Left lung (tissue), 10 donors: ENCODE data around the gene TK1. TPM values are rescaled to one million over a fixed set of nuclear protein-coding genes. Genes with fewer than 3 reads are reported as not detected.

Experiments used
- ATAC-seq: fragments of 200-7000 bp; cut with Tn5 transposase; one replicate; pipeline ENCODE4 v1.9.1; 2020; ENCODE audit warnings: moderate library complexity
- DNase-seq, 4 donors: peaks; one replicate each; pipeline ENCODE4 v3.0.0-alpha.2; 2013 to 2020
- H3K27ac ChIP-seq, 2 donors: fragments of 200-600 bp; sonication (generic) in 1 of 2; one replicate each; pipeline versions ENCODE4 v1.5.0 to v1.8.0; 2020 to 2021
- H3K27me3 ChIP-seq, 2 donors: fragments of 200-600 bp; sonication (generic) in 1 of 2; one replicate each; pipeline versions ENCODE4 v1.5.0 to v1.8.0; 2020 to 2021
- H3K36me3 ChIP-seq, 2 donors: fragments of 200-600 bp; sonication (generic) in 1 of 2; one replicate each; pipeline versions ENCODE4 v1.5.0 to v1.8.0; 2020 to 2021
- H3K4me1 ChIP-seq, 2 donors: fragments of 200-600 bp; one replicate each; pipeline ENCODE4 v1.8.0; 2021
- H3K4me3 ChIP-seq, 2 donors: fragments of 200-600 bp; sonication (generic) in 1 of 2; one replicate each; pipeline versions ENCODE4 v1.5.0 to v1.8.0; 2020 to 2021; ENCODE audit warnings: mild to moderate bottlenecking in 1 of 2
- H3K9me3 ChIP-seq, 2 donors: fragments of 200-600 bp; sonication (generic) in 1 of 2; one replicate each; pipeline versions ENCODE4 v1.5.0 to v1.8.0; 2020 to 2021
- CTCF ChIP-seq, 2 donors: fragments of 200-600 bp; sonication (generic) in 1 of 2; IDR thresholded peaks; one replicate each; pipeline versions ENCODE4 v1.5.0 to v1.8.0; 2021; ENCODE audit warnings: antibody characterized with exemption in 2 of 2
- intact Hi-C, 2 donors: fragments of 100-400 bp; cut with DNase I; formaldehyde crosslinking; loops; one replicate each; pipeline versions ENCODE4 v1.11.2 to v1.14.2; 2022
- polyA plus RNA-seq, 6 donors: library from polyadenylated mRNA; unstranded; fragments of 120-200 nt; gene quantifications; one replicate each; pipeline ENCODE4 v1.2.1, GENCODE V29; 2013; ENCODE audit not compliant: insufficient read length in 6 of 6
- total RNA-seq, 2 donors: library from RNA; stranded (reverse); fragmentation: NEBNext Ultra II Directional; extraction: Animal tissue kit (Norgen Biotek cat#: 25700); gene quantifications; one replicate each; pipeline ENCODE4 v1.2.1, GENCODE V29; 2021
- donor health status: DM: no; HTN: yes; CAD: no.
- donor health status: DM: no; HTN: no; CAD: no.

The TK1 gene
- total and polyA plus RNA-seq, 8 donors = 22.5 to 54.9 (median 28.2) TPM

DNA sequence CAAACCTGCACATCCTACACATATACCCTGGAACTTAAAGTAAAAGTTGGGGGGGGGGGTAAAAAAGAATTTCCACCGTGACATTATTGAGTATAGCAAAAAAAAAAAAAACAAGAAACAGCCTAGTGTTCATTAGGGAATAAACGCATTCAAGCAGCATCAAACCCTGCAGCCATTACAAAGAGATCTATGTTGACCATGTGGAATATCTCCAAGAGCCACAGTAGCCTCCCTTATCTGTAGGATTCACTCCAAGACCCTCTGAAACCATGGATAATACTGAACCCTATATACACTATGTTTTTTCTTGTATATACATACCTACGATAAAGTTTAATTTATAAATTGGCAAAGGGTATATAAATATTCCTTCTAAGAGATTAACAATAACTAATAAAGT lies 21.6 kb upstream of the TK1 start:
- H3K4me1 ChIP-seq = peaks cover 0 to 9% of the 10 kb centered on the region in 2 donors
- DNase-seq (no peak), ATAC-seq (no peak)
- H3K27me3 ChIP-seq = no peaks in the 10 kb centered on the region
- peaks cover 0 to 19% of the 10 kb centered on the region in 2 donors for H3K36me3 ChIP-seq
- H3K4me3 ChIP-seq = no peak overlapping the region
- intact Hi-C loops = no loop called here
- no peak overlapping the region for H3K27ac ChIP-seq
- no peak for TF ChIP-seq CTCF (IDR thresholded peaks at IDR 0.05)
- H3K9me3 ChIP-seq = no peaks in the 10 kb centered on the region

DNA sequence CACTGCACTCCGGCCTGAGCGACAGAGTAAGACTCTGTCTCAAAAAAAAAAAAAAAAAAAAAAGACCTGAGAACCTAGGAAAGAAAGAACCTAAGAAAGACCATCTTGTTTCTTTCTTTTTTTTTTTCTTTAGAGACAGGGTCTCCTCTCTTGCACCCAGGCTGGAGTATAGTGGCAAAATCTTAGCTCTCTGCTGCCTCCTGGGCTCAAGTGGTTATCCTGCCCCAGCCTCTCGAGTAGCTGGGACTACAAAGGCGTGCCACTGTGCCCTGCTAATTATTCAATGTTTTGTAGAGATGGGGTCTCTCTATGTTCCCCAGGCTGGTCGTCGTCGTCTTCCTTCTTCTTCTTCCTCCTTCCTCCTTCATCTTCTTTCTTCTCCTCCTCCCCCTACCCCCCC lies 19.4 kb upstream of the TK1 start:
- H3K4me1 ChIP-seq = peaks cover 0 to 15% of the 10 kb centered on the region in 2 donors
- ATAC-seq (no peak), DNase-seq (no peak)
- intact Hi-C loops = no loop called here
- H3K4me3 ChIP-seq = no peak overlapping the region
- H3K27ac ChIP-seq = peak overlapping the region in 1 of 2 donors; percentile 13
- peaks cover 0 to 22% of the 10 kb centered on the region in 2 donors for H3K36me3 ChIP-seq
- no peaks in the 10 kb centered on the region for H3K27me3 ChIP-seq
- H3K9me3 ChIP-seq = no peaks in the 10 kb centered on the region
- TF ChIP-seq CTCF (IDR thresholded peaks at IDR 0.05) = no peak

- no peak for TF ChIP-seq CTCF (IDR thresholded peaks at IDR 0.05)
- Histone ChIP-seq H3K9me3 (no peaks in the 10 kb centered on the region), H3K4me1 (peaks cover 0 to 15% of the 10 kb centered on the region in 2 donors), H3K36me3 (peaks cover 0 to 22% of the 10 kb centered on the region in 2 donors), H3K27me3 (no peaks in the 10 kb centered on the region), H3K27ac (no peak overlapping the region), H3K4me3 (no peak overlapping the region)
- intact Hi-C loops = no loop called here
- ATAC-seq = no peak
- DNase-seq = no peak
Observed at GRCh38 chr17:78205124-78205775, 18.4 kb upstream of the TK1 start.

DNA sequence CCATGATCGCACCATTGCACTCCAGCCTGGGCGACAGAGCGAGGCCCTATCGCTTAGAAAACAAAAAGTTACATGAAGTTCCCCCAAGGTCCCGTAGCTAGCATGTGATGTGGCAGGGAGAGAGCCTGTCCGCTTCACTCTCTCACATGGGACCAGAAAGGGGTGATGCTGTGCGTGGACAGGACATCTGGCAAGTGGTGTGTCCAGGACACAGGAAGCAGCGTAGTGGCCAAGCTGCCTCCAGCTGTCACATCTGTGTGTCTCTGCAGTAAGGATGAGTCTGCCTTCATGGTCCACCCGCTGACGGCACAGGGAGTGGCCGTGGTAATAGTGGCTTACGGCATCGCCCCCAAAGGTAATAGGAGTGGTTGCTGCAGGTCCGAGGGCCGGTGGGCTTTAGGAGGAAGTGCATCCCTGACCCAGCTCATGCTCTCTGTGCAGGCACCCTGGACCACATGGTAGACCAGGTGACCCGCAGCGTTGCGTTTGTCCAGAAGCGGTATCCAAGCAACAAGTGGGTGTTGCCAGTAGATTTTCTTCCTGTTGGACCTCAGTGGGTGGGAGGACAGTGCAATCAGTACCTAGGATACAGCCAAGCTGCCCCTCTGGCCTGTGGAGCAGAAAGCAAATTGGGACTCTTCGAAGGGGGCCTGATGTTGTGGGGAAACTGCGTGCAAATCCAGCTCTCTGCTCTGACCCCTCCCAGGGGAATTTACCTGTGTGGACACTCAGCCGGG lies 17.7 kb upstream of the TK1 start:
- Histone ChIP-seq H3K27me3 (no peaks in the 10 kb centered on the region), H3K9me3 (no peaks in the 10 kb centered on the region), H3K27ac (no peak overlapping the region), H3K36me3 (peaks cover 0 to 22% of the 10 kb centered on the region in 2 donors), H3K4me3 (no peak overlapping the region), H3K4me1 (peaks cover 0 to 21% of the 10 kb centered on the region in 2 donors)
- TF ChIP-seq CTCF (IDR thresholded peaks at IDR 0.05) = no peak
- no peak for ATAC-seq
- intact Hi-C loops = no loop called here
- DNase-seq = no peak

GRCh38 chr17:78202666-78203065 lies 15.8 kb upstream of the TK1 start:
- intact Hi-C loops = no loop called here
- H3K9me3 ChIP-seq = no peaks in the 10 kb centered on the region
- no peak for DNase-seq
- peak overlapping the region in 1 of 2 donors; percentile 41 for H3K27ac ChIP-seq
- no peaks in the 10 kb centered on the region for H3K27me3 ChIP-seq
- H3K36me3 ChIP-seq = peaks cover 0 to 24% of the 10 kb centered on the region in 2 donors
- H3K4me3 ChIP-seq = no peak overlapping the region
- no peak for TF ChIP-seq CTCF (IDR thresholded peaks at IDR 0.05)
- ATAC-seq = no peak
- H3K4me1 ChIP-seq = peaks cover 0 to 37% of the 10 kb centered on the region in 2 donors
